HG03575 (cell line): ENCODE data around the gene KCNK6.

Experiments
- ATAC-seq: cut with Tn5 transposase; IDR thresholded peaks from one replicate; pipeline ENCODE4 v1.9.1; 2021; ENCODE audit not compliant: unreplicated experiment, insufficient number of reproducible peaks, low FRiP score; ENCODE audit errors: extremely low read depth

Gene KCNK6

DNA sequence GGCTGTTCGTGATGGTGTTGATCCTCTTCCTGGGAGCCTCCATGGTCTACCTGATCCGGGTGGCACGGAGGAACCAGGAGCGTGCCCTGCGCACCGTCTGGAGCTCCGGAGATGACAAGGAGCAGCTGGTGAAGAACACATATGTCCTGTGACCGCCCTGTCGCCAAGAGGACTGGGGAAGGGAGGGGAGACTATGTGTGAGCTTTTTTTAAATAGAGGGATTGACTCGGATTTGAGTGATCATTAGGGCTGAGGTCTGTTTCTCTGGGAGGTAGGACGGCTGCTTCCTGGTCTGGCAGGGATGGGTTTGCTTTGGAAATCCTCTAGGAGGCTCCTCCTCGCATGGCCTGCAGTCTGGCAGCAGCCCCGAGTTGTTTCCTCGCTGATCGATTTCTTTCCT lies 27.8 kb upstream of the KCNK6 start:
- no peak for ATAC-seq

GRCh38 chr19:38293281-38293680 lies 26.4 kb upstream of the KCNK6 start:
- no peak for ATAC-seq

- no peak for ATAC-seq
Observed at GRCh38 chr19:38294090-38294489, 25.6 kb upstream of the KCNK6 start.

GRCh38 chr19:38298821-38299680 lies 20.6 kb upstream of the KCNK6 start:
- ATAC-seq = no peak

- ATAC-seq = no peak
Observed at GRCh38 chr19:38303517-38304351, 15.9 kb upstream of the KCNK6 start, which contains the start of gene C19orf33. Gene C19orf33, plus strand, starts transcription at chr19:38304251. Its CDS starts 11 bp downstream, at chr19:38304262.

GRCh38 chr19:38304352-38304865 lies 15.2 kb upstream of the KCNK6 start:
- no peak for ATAC-seq

- no peak for ATAC-seq
Observed at GRCh38 chr19:38304866-38305429, 14.7 kb upstream of the KCNK6 start.

GRCh38 chr19:38306236-38306635 lies 13.4 kb upstream of the KCNK6 start:
- ATAC-seq = no peak

GRCh38 chr19:38307076-38307475 lies 12.6 kb upstream of the KCNK6 start:
- ATAC-seq = no peak

DNA sequence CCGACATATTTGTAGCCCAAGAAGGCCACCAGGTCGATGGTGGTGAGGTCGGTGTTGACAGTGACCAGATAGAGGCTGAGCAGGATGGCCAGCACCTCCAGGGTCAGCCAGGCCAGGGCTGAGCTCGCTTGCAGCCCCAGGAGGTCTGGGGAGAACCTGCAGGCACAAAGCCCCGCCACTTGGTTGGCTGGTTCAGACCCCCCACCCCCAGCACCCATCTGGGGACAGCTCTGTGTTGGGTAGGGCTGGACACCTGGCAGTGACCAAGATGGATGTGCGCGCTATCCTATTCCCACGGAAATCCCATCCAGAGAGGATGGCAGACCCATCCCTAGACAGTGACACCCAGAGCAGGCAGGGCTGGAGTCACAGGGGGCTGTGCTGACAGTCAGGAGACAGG lies 12.0 kb upstream of the KCNK6 start:
- no peak for ATAC-seq

DNA sequence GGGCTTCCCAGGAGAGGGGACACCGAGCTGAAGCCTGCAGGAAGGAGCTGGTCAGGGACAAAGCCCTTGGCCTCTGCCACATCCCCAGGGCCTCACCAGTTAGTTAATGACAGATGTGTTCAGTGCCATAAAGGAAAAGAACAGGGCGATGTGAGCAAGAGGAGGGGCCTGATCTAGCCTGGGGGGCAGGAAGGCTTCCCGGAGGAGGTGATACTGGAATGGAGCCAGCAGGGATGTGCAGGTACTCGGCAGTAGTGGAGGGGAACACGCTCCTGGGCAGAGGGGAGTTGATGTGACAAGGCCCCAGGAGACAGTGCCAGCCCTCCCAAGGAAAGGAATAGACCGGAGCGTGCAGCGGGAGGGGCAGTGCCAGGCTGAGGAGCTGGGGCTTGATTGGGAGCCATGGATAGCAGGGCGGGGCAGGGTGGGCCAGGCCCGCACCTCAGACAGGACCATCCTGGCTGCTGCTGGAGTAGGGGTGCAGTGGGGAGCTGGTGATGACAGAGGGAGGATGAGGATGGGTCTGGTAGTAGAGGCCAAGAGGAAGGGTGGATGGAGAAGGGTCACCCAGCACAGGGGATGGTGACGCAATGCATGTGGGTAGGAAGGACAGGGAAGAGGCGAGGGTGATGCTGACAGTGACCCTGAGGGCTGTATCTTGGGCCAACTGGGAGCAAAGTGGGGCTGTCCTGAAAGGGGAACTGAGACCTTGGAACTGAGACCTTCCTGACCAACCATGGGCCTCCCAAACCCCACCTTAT lies 11.5 kb upstream of the KCNK6 start:
- ATAC-seq = no peak

- ATAC-seq = no peak
Observed at GRCh38 chr19:38308926-38309614, 10.6 kb upstream of the KCNK6 start.

DNA sequence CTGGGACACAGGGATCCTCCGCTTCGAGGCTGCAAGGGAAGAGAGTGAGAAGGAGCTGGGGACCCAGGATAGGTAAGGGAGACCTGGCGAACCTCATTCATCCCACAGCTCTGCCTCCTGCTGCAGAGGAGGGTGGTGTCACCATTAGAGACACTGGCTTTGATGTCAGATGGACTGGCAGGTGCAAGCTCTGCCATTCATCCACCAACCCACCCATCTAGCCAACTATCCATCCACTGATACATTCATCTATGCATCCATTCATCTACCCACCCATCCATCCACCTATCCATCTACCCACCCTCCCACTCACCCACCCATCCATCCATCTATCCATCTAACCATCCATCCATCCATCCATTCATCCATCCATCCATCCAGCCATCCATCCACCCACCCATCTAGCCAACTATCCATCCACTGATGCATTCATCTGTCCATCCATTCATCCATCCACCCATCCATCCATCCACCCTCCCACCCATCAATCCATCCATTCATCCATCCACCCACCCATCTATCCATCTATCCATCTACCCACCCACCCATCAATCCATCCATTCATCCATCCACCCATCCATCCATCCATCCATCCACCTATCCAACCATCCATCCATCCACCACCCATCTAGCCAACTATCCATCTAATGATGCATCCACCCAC lies 9.9 kb upstream of the KCNK6 start:
- no peak for ATAC-seq

DNA sequence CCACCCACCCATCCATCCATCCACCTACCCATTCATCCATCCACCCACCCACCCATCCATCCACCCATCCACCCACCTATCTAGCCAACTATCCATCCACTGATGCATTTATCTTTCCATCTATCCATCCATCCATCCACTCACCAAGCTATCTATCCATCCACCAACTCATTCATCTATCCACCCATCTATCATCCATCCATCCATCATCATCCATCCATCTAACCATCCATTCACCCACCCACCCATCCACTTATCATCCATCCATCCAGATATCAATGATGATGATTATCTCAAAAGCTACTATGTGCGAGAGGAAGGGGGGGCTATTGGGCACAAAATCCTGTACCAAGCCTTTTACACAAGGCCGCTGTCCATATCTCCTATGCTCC lies 9.4 kb upstream of the KCNK6 start:
- no peak for ATAC-seq

- no peak for ATAC-seq
Observed at GRCh38 chr19:38310986-38311385, 8.7 kb upstream of the KCNK6 start.

- ATAC-seq = peak; percentile 62
Observed at GRCh38 chr19:38315657-38316476, 3.8 kb upstream of the KCNK6 start, which contains the start of gene YIF1B. Gene YIF1B, minus strand, starts transcription at chr19:38315947. Its CDS starts 30 bp downstream, at chr19:38315917.

GRCh38 chr19:38316477-38317067 lies 3.1 kb upstream of the KCNK6 start:
- no peak for ATAC-seq
